ENCODE data around the gene SPOCK2.
A peak's percentile ranks its signal among the peaks of the same experiment; 100 is the strongest.
"Not testable (repeated sequence)": the region's sequence is repeated elsewhere in the genome, so short reads cannot be mapped to it uniquely, and the experiment has no call there.

SPOCK2 gene

DNA sequence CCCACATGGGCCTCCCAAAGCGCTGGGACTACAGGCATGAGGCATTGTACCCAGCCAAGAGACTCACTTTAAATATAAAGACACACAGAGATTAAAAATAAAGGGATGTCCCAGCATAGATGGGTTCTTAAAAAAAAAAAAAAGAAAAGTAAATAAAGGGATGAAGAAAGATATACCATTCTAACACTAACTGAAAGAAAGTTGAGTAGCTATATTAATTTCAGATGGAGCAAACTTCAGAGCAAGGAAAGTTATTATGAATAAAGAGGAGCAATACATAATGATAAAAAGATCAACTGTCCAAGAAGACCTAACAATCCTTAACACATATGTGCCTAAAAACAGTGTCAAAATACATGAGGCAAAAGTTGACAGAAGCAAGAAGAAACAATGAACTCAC, 33.0 kb upstream of the SPOCK2 start:
- H3K36me3 Mint-ChIP-seq (ENCODE audit: low read depth), result peaks cover 28% of the 10 kb centered on the region
- peak overlapping the region; percentile 24 for H3K27ac Mint-ChIP-seq
- peaks cover 8% of the 10 kb centered on the region for H3K9me3 Mint-ChIP-seq
- peaks cover 24% of the 10 kb centered on the region for H3K4me1 Mint-ChIP-seq (ENCODE audit: low read depth)
- H3K4me3 Mint-ChIP-seq, result no peak overlapping the region
- no peaks in the 10 kb centered on the region for H3K27me3 Mint-ChIP-seq (ENCODE audit: low read depth)

DNA sequence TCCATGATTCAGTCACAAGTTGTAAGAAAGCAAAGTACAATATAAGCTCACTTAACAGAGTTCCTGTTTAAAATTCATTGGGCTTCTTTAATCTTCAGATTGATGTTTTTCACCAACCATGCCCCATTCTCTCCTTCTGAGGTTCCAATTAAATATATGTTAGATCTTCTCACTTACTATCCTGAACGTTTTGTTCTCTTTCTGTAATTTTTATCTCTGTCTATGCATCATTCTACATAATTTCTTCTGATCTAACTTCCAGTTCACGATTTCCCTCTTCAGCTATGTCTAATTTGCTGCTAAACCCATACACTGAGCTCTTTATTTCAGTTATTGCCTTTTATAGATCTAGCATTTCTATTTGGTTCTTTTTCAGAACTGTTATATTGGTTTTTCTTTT, 28.0 kb upstream of the SPOCK2 start:
- H3K27me3 Mint-ChIP-seq (ENCODE audit: low read depth), result no peaks in the 10 kb centered on the region
- peaks cover 11% of the 10 kb centered on the region for H3K9me3 Mint-ChIP-seq
- no peak overlapping the region for H3K27ac Mint-ChIP-seq
- peaks cover 11% of the 10 kb centered on the region for H3K4me1 Mint-ChIP-seq (ENCODE audit: low read depth)
- H3K4me3 Mint-ChIP-seq, result no peak overlapping the region
- peaks cover 40% of the 10 kb centered on the region for H3K36me3 Mint-ChIP-seq (ENCODE audit: low read depth)

DNA sequence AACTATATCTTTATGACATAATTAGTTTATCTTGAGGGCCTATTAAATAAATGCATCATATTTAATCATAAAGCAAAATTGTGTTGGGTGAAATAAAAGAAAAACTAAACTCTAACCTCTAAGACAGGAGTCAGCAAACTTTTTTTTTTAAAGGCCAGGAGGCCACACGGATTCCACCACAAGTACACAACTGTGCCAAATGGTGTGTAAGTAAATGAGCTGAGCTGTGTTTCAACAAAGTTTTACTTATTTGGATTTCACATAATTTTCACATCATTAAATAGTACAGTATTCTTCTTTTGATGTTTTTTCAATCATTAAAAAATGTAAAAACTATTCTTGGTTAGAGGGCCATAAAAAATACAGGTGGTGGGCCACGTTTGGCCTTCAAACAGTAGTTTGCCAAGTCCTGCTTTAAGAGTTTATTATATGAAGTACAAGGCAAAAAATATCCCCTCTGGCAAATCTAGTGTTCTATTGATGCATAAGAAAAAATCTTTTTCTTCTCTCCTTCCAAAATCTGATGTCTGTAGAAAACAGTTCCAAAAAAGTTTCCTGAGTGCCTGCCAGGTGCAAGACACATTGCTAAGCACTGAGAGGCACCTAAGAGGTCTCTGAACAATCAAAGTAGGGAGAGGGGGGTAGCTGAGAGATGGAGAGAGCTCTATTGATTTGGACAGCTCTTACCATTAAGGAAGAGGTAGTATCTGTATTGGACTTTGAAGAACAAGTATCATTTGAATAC, 26.5 kb upstream of the SPOCK2 start:
- Mint-ChIP-seq H3K4me3 (no peak overlapping the region), H3K27ac (no peak overlapping the region), H3K4me1 (ENCODE audit: low read depth) (peaks cover 15% of the 10 kb centered on the region), H3K27me3 (ENCODE audit: low read depth) (no peaks in the 10 kb centered on the region), H3K9me3 (peaks cover 11% of the 10 kb centered on the region), H3K36me3 (ENCODE audit: low read depth) (peaks cover 39% of the 10 kb centered on the region)

DNA sequence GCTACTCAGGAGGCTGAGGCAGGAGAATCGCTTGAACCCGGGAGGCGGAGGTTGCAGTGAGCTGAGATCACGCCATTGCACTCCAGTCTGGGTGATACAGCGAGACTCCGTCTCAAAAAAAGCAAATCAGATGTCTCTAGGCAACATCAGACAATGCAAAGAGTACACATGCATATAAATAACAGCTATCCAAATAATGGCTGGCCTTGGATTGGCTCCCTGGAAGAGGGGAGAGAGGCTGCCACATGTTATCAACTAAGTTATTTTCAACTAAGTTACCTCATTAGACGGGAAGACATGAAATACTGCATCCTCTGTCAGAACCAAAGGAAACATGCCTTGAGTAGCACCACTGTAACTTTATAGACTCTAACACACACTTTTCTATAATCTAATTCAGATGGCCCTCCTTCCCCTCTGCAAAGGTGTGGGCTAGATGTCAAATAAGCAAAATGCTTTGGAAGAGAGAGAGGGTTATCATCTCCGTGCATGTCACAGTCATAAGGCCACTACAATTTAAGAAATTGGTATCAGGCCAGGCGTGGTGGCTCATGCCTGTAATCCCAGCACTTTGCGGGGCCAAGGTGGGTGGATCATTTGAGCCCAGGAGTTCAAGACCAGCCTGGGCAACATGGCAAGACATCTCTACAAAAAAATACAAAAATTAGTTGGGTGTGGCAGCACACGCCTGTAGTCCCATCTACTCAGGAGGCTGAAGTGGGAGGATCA, 22.5 kb upstream of the SPOCK2 start:
- Mint-ChIP-seq H3K27me3 (ENCODE audit: low read depth) (no peaks in the 10 kb centered on the region), H3K4me1 (ENCODE audit: low read depth) (peaks cover 51% of the 10 kb centered on the region), H3K27ac (no peak overlapping the region), H3K36me3 (ENCODE audit: low read depth) (peaks cover 22% of the 10 kb centered on the region), H3K4me3 (no peak overlapping the region), H3K9me3 (no peaks in the 10 kb centered on the region)

DNA sequence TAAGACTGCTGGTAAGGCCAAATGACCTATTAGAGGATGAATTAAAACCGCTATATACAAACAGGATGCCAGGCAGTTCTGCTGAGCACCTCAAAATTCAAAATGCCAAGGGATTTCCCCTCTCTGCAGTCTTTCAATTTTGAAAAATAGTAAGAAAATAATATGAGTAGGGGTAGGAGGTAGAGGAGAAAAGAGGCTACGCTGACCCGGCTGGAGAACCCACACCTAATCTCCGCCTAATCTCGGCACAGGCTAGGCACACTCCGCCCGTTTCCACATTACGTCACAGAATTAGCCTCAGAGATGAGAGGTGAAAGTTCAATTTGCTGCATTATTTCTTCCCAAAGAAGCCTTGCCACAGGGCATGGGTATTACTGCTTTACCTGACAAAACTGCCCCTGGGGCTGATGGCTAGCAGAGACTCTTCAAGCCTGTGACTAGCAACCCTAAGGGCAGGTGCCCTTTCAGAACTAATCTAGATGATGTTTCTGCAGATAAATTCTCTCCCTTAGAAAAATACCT, 21.3 kb upstream of the SPOCK2 start:
- H3K9me3 Mint-ChIP-seq, result no peaks in the 10 kb centered on the region

DNA sequence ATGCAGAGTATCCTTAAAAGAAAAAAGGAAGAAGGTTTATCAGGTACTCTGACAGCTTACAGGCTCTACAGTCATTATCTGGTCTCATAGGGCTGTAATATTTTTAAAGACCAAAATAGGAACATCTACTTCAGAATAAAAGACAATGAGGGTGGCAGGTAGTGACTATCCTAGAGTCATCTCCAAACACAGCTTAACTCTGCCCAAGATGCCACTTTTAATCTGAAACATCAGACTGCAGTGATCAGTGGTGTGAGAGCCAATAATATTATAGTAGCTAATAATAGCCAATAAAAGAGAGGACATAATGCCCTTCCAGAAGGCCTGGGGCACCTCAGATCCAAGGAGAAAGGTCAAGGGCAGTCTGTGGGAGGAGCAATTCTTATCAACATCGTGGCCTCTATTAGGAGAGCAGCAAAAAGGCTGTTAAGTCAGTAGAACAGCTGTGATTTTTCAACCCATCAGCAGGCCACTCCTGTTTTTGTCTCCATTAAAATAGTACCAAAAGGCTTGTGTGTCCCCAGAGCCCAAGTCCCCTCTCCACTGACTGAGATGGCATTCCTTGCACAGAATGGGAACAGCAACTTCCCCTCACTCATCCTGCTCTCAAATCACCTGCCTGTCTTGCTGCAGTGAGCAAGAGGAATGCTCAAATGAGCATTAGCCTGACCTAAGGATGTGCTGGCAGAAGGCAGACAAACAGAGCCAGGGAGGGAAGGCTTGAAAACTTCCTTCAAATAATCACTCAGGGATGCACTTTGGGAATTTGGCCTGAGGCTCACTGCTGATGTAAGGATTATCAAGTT, 20.7 kb upstream of the SPOCK2 start:
- Mint-ChIP-seq H3K27ac (peak overlapping the region; percentile 79), H3K9me3 (no peaks in the 10 kb centered on the region), H3K27me3 (ENCODE audit: low read depth) (no peaks in the 10 kb centered on the region), H3K4me1 (ENCODE audit: low read depth) (peaks cover 57% of the 10 kb centered on the region), H3K4me3 (peak overlapping the region; percentile 45), H3K36me3 (ENCODE audit: low read depth) (peaks cover 19% of the 10 kb centered on the region)

More for the DNA sequence above, 21.3 kb upstream of the SPOCK2 start:
- Mint-ChIP-seq H3K27ac (peak overlapping the region; percentile 76), H3K4me3 (peak overlapping the region; percentile 37), H3K27me3 (ENCODE audit: low read depth) (no peaks in the 10 kb centered on the region), H3K36me3 (ENCODE audit: low read depth) (peaks cover 19% of the 10 kb centered on the region), H3K4me1 (ENCODE audit: low read depth) (peaks cover 55% of the 10 kb centered on the region)

DNA sequence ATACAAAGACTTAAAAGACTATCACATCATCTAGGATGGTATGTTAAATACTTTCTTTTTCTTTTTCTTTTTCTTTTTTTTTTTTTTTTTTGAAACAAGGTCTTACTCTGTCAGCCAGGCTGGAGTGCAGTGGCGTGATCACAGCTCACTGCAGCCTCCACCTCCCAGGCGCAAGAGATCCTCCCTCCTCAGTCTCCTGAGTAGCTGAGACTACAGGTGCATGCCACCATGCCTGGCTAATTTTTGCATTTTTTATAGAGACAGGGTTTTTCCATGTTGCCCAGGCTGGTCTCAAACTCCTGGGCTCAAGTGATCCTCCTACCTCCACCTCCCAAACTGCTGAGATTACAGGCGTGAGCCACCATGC, 19.6 kb upstream of the SPOCK2 start:
- H3K27ac Mint-ChIP-seq, result peak overlapping the region; percentile 86
- H3K27me3 Mint-ChIP-seq (ENCODE audit: low read depth); H3K9me3 Mint-ChIP-seq: not testable (repeated sequence)
- peaks cover 19% of the 10 kb centered on the region for H3K36me3 Mint-ChIP-seq (ENCODE audit: low read depth)
- H3K4me1 Mint-ChIP-seq (ENCODE audit: low read depth), result peaks cover 53% of the 10 kb centered on the region
- peak overlapping the region; percentile 69 for H3K4me3 Mint-ChIP-seq

DNA sequence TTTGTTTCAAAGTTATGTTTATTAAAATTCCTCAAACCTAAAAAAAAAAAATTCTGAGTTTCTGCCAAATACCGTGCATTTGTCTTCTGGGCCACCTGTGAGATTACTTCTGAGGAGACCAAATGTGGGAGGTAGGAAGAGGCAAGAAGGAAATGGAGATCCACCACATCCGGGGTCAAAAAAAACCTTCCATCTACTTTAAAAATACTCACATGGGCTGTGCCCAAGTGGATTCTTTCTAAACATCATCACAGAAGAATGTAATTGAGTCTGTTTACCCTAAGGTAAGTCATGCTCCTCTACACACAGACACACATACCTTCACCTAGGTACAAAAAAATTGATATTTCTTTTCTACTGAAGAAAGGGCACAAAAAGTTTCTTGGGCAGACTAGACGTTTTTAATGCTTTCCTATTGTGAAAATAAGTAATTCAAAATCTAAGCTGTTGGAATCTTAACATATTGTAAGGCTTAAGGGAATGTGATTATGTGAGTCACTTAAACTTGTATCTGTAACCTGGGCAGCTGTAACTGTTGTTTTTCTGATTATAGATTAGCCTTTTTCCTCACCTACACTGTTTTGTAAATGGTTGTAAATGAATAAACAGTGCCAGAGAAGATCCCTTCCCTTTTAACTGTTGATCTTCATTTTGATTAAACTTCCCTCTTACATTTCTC, 19.1 kb upstream of the SPOCK2 start:
- H3K9me3 Mint-ChIP-seq, result no peaks in the 10 kb centered on the region
- peaks cover 17% of the 10 kb centered on the region for H3K36me3 Mint-ChIP-seq (ENCODE audit: low read depth)
- H3K4me1 Mint-ChIP-seq (ENCODE audit: low read depth), result peaks cover 53% of the 10 kb centered on the region
- peak overlapping the region; percentile 69 for H3K4me3 Mint-ChIP-seq
- H3K27me3 Mint-ChIP-seq (ENCODE audit: low read depth), result no peaks in the 10 kb centered on the region
- H3K27ac Mint-ChIP-seq, result peak overlapping the region; percentile 86

DNA sequence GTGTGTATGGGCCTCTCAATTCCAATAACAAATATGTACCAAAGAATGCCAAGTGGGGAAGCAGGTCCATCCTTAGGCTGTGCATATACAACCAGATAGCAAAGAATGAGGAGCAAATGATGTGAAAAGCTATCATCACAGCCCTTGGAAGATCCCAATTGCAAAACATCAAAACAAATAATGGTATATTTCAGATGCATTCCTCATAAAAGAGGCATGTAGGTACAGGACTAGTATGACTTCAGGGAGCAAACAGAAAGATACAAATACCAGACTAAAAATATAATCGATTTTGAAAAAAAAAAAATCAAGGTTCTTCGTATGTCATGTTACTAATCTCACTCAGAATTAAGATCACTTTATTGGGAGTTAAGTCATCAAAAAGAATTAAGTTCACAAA, 18.5 kb upstream of the SPOCK2 start:
- H3K4me1 Mint-ChIP-seq (ENCODE audit: low read depth), result peaks cover 56% of the 10 kb centered on the region

DNA sequence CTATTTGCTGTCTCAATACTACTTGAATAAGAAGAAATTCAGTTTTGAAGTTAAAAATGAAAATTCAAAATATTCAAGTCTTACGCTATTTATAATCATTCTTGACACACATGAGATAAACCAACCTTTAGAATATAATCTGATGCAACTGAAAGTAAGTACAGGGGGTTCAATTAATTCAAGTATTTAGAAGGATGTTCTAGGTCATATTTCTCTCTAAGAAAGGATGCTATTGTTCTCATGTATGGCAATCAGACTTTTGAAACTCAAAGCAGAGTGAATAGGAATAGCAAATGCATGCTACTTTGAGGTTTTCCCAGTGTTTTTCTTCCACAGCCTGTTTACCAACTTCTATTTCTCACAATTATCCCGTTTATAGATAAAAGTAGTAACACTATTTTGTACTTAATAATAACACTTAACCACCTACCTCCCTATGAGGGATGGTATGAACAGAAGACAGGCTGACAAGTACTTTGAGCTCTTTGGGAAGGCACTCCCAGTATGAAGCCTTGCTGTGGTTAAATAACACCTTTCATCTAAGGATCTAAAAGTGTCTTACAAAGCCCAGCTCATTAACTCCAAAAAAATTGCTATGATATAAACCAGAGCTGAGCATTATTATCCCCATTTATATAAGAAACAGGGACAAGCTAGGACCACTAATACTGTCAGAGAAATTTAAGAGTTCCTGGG, 18.0 kb upstream of the SPOCK2 start:
- no peaks in the 10 kb centered on the region for H3K9me3 Mint-ChIP-seq
- H3K36me3 Mint-ChIP-seq (ENCODE audit: low read depth), result peaks cover 24% of the 10 kb centered on the region
- peaks cover 61% of the 10 kb centered on the region for H3K4me1 Mint-ChIP-seq (ENCODE audit: low read depth)
- H3K27ac Mint-ChIP-seq, result peak overlapping the region; percentile 86
- peak overlapping the region; percentile 69 for H3K4me3 Mint-ChIP-seq
- H3K27me3 Mint-ChIP-seq (ENCODE audit: low read depth), result no peaks in the 10 kb centered on the region

More for the DNA sequence above, 18.5 kb upstream of the SPOCK2 start:
- peak overlapping the region; percentile 86 for H3K27ac Mint-ChIP-seq
- no peaks in the 10 kb centered on the region for H3K9me3 Mint-ChIP-seq
- no peaks in the 10 kb centered on the region for H3K27me3 Mint-ChIP-seq (ENCODE audit: low read depth)
- peaks cover 19% of the 10 kb centered on the region for H3K36me3 Mint-ChIP-seq (ENCODE audit: low read depth)
- H3K4me3 Mint-ChIP-seq, result peak overlapping the region; percentile 69

DNA sequence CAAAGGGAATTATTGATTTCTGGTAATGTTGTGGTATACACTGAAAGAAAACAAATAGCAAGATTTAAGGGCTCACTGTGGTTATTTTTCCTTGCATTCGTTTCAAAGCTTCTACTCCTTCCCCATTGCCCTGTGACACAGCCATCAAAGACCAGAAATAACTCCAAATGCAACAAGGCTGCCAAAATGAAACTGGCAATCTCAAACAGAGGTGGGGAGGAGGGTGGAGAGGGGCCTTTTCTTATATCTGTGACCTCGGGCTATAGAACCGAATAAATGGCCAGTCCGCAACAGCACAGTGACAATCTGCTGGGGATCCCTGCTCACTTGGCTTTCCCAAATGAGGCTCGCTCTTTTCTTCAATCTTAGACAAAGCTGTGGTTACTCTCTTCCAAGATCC, 17.4 kb upstream of the SPOCK2 start:
- Mint-ChIP-seq H3K4me3 (no peak overlapping the region), H3K36me3 (ENCODE audit: low read depth) (peaks cover 28% of the 10 kb centered on the region), H3K27ac (no peak overlapping the region), H3K9me3 (no peaks in the 10 kb centered on the region), H3K27me3 (ENCODE audit: low read depth) (no peaks in the 10 kb centered on the region), H3K4me1 (ENCODE audit: low read depth) (peaks cover 64% of the 10 kb centered on the region)

DNA sequence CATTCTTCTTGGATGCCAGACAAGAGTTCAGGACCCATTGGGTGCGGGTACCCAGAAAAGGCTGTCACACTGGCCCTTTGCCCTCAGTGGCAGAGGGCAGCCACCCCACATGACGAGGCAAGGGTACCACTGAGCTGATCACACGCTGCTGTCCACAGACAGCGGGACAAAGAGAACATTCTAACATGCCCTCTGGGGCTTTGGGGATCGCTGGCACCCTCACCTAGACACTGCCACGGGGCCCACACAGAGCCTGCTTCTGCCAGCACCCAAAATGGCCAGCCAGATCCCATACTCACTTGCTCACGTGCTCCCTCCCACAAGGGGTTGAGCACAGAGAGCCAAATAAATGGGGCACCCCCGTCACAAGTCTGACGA, 16.7 kb upstream of the SPOCK2 start:
- H3K27me3 Mint-ChIP-seq (ENCODE audit: low read depth), result no peaks in the 10 kb centered on the region
- H3K4me1 Mint-ChIP-seq (ENCODE audit: low read depth), result peaks cover 62% of the 10 kb centered on the region
- H3K27ac Mint-ChIP-seq, result no peak overlapping the region
- no peaks in the 10 kb centered on the region for H3K9me3 Mint-ChIP-seq
- no peak overlapping the region for H3K4me3 Mint-ChIP-seq
- peaks cover 26% of the 10 kb centered on the region for H3K36me3 Mint-ChIP-seq (ENCODE audit: low read depth)

DNA sequence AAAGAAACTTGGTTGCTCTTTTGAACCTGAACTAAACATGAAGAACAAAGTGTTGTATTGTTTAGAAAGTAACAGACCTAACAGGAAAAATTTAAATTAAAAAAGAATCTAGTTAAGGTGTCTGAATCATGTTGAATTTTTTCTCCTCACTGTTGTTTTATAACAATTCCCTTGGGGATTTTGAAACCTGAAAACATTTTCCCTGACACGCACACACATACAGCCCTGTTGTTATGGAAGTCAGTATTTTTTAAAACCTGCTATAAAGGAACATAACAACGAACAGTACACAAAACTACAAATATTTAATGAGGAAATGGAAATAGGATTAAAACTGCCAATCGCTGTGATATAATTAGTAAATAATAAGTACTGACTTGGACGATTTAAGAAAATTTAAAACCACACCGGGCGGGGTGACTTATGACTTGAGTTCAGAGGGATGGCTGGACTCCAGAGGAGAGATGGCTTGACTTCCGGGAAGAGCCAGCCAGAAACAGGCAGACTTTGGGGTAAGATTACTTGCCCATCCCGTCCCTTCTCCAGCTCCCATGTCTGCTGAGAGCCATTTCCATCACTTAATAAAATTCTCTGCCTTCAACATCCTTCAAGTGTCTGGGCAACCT, 16.2 kb upstream of the SPOCK2 start:
- Mint-ChIP-seq H3K27me3 (ENCODE audit: low read depth) (no peaks in the 10 kb centered on the region), H3K9me3 (no peaks in the 10 kb centered on the region), H3K4me1 (ENCODE audit: low read depth) (peaks cover 57% of the 10 kb centered on the region), H3K4me3 (no peak overlapping the region), H3K36me3 (ENCODE audit: low read depth) (peaks cover 26% of the 10 kb centered on the region), H3K27ac (no peak overlapping the region)
